Progenitor cell of endocrine pancreas (in vitro differentiated cells): Measurements from ENCODE around the gene MARVELD2. TPM values are rescaled to one million over a fixed set of nuclear protein-coding genes. Genes with fewer than 3 reads are reported as not detected.

ENCODE experiments used
- DNase-seq: peaks from one replicate; pipeline ENCODE4 v3.0.0; 2021; ENCODE audit warnings: low spot score; ENCODE audit not compliant: unreplicated experiment
- H3K27ac Mint-ChIP-seq: 2 replicates; pipeline ENCODE4 v1.8.0; 2021; ENCODE audit warnings: mild to moderate bottlenecking, moderate library complexity, mixed read lengths
- H3K27me3 Mint-ChIP-seq: 2 replicates; pipeline ENCODE4 v1.8.0; 2021; ENCODE audit warnings: mixed read lengths
- H3K36me3 Mint-ChIP-seq: 2 replicates; pipeline ENCODE4 v1.8.0; 2022; ENCODE audit warnings: mixed read lengths; ENCODE audit not compliant: insufficient read depth
- H3K4me1 Mint-ChIP-seq: 2 replicates; pipeline ENCODE4 v1.8.0; 2021; ENCODE audit warnings: low read depth, mixed read lengths
- H3K4me3 Mint-ChIP-seq: 2 replicates; pipeline ENCODE4 v1.8.0; 2021; ENCODE audit warnings: low read depth, mild to moderate bottlenecking, moderate library complexity, mixed read lengths
- H3K9me3 Mint-ChIP-seq: 2 replicates; pipeline ENCODE4 v1.8.0; 2021; ENCODE audit warnings: low read depth, mixed read lengths
- CTCF ChIP-seq: fragments of 200-600 bp; sonication (generic); IDR thresholded peaks from one replicate; pipeline ENCODE4 v1.5.0; 2021; ENCODE audit warnings: antibody characterized with exemption, mild to moderate bottlenecking; ENCODE audit not compliant: unreplicated experiment
- total RNA-seq: library from RNA; stranded (reverse); gene quantifications from 2 replicates; pipeline ENCODE4 v1.2.1, GENCODE V29; 2021

MARVELD2 gene
- total RNA-seq, 1 donor from 2014 or later: 71.6 TPM

- no peak for DNase-seq
- no peak for TF ChIP-seq CTCF
- Mint-ChIP-seq H3K4me1 (peaks cover 18% of the 10 kb centered on the region), H3K9me3 (no peaks in the 10 kb centered on the region), H3K27me3 (no peaks in the 10 kb centered on the region), H3K36me3 (peaks cover 16% of the 10 kb centered on the region), H3K27ac (no peak overlapping the region), H3K4me3 (no peak overlapping the region)
Measured at GRCh38 chr5:69372394-69372793, 42.5 kb upstream of the MARVELD2 start.

- H3K4me3 Mint-ChIP-seq: no peak overlapping the region
- no peak overlapping the region for H3K27ac Mint-ChIP-seq
- no peak for TF ChIP-seq CTCF
- no peaks in the 10 kb centered on the region for H3K9me3 Mint-ChIP-seq
- H3K27me3 Mint-ChIP-seq: no peaks in the 10 kb centered on the region
- peaks cover 7% of the 10 kb centered on the region for H3K4me1 Mint-ChIP-seq
- no peak for DNase-seq
- H3K36me3 Mint-ChIP-seq: peaks cover 16% of the 10 kb centered on the region
Measured at GRCh38 chr5:69374911-69375446, 39.9 kb upstream of the MARVELD2 start.

GRCh38 chr5:69378376-69378775 is 36.5 kb upstream of the MARVELD2 start:
- no peak for DNase-seq
- peaks cover 17% of the 10 kb centered on the region for H3K36me3 Mint-ChIP-seq
- H3K4me1 Mint-ChIP-seq: no peaks in the 10 kb centered on the region
- H3K27me3 Mint-ChIP-seq: no peaks in the 10 kb centered on the region
- H3K9me3 Mint-ChIP-seq: no peaks in the 10 kb centered on the region
- TF ChIP-seq CTCF: no peak
- H3K4me3 Mint-ChIP-seq: no peak overlapping the region
- H3K27ac Mint-ChIP-seq: no peak overlapping the region

GRCh38 chr5:69404659-69405330 is 10.1 kb upstream of the MARVELD2 start:
- H3K36me3 Mint-ChIP-seq: peaks cover 25% of the 10 kb centered on the region
- no peak for DNase-seq
- H3K27me3 Mint-ChIP-seq: no peaks in the 10 kb centered on the region
- no peaks in the 10 kb centered on the region for H3K9me3 Mint-ChIP-seq
- no peak overlapping the region for H3K27ac Mint-ChIP-seq
- H3K4me1 Mint-ChIP-seq: no peaks in the 10 kb centered on the region
- TF ChIP-seq CTCF: no peak
- H3K4me3 Mint-ChIP-seq: no peak overlapping the region

GRCh38 chr5:69415584-69415958 is 655 bp downstream of the MARVELD2 start:
- DNase-seq: peak; percentile 21
- TF ChIP-seq CTCF: no peak
- Mint-ChIP-seq H3K27ac (peak overlapping the region; percentile 99), H3K27me3 (no peaks in the 10 kb centered on the region), H3K36me3 (peaks cover 31% of the 10 kb centered on the region), H3K4me3 (peak overlapping the region; percentile 98), H3K4me1 (peaks cover 20% of the 10 kb centered on the region), H3K9me3 (peaks cover 6% of the 10 kb centered on the region)
